ENCODE measurements around the gene ZSWIM3.
"Not testable (repeated sequence)": the region's sequence is repeated elsewhere in the genome, so short reads cannot be mapped to it uniquely, and the experiment has no call there.

GRCh38 chr20:45829673-45830106, 27.7 kb upstream of the ZSWIM3 start:
- not testable (repeated sequence) for TF ChIP-seq CTCF (IDR thresholded peaks at IDR 0.05; ENCODE audit: borderline replicate concordance, extremely low read depth, low read length, poor library complexity, severe bottlenecking); EZH2 (IDR thresholded peaks at IDR 0.05; ENCODE audit: borderline replicate concordance, low read depth, low read length, severe bottlenecking)

All from DND-41 (cell line).